NOMO-1 treated with dmso at 0.1 percent for 144 hours (cell line): ENCODE measurements around the gene AGBL5.

Experiments used
- DNase-seq: peaks from one replicate; lab custom pipeline; 2025; ENCODE audit not compliant: unreplicated experiment; lab: John Stamatoyannopoulos, UW

The AGBL5 gene

GRCh38 chr2:27087823-27088410 is 36.4 kb downstream of the AGBL5 start:
- no peak for DNase-seq

- DNase-seq = no peak
These were observed 37.2 kb downstream of the AGBL5 start for GRCh38 chr2:27088634-27089033.

- DNase-seq = no peak
These were observed 37.9 kb downstream of the AGBL5 start for GRCh38 chr2:27089111-27089954.

GRCh38 chr2:27091746-27092695 is 40.6 kb downstream of the AGBL5 start:
- DNase-seq = no peak

GRCh38 chr2:27092696-27093429 is 41.4 kb downstream of the AGBL5 start:
- DNase-seq = no peak

GRCh38 chr2:27093430-27094352 is 42.2 kb downstream of the AGBL5 start:
- DNase-seq = no peak

GRCh38 chr2:27094353-27094984 is 43.0 kb downstream of the AGBL5 start:
- no peak for DNase-seq

GRCh38 chr2:27095427-27095744 is 43.9 kb downstream of the AGBL5 start:
- no peak for DNase-seq

GRCh38 chr2:27095745-27096651 is 44.5 kb downstream of the AGBL5 start:
- no peak for DNase-seq

- DNase-seq = no peak
These were observed 45.4 kb downstream of the AGBL5 start for GRCh38 chr2:27096748-27097297.

GRCh38 chr2:27097341-27097740 is 45.9 kb downstream of the AGBL5 start:
- DNase-seq = no peak

- DNase-seq = no peak
These were observed 48.0 kb downstream of the AGBL5 start for GRCh38 chr2:27099334-27099955.

GRCh38 chr2:27100036-27100435 is 48.6 kb downstream of the AGBL5 start:
- no peak for DNase-seq

GRCh38 chr2:27102329-27102728 is 50.9 kb downstream of the AGBL5 start:
- DNase-seq = no peak

- DNase-seq = no peak
These were observed 54.5 kb downstream of the AGBL5 start for GRCh38 chr2:27105981-27106380.

- no peak for DNase-seq
These were observed 56.8 kb downstream of the AGBL5 start for GRCh38 chr2:27108221-27108620.

- DNase-seq = no peak
These were observed 57.6 kb downstream of the AGBL5 start for GRCh38 chr2:27109083-27109482.
